ENCODE results near the gene TCF12.

The TCF12 gene

GRCh38 chr15:57320631-57321220 is 402.3 kb downstream of the TCF12 start:
- no peak for DNase-seq (ENCODE audit: low read depth in 2 of 2)

DNA sequence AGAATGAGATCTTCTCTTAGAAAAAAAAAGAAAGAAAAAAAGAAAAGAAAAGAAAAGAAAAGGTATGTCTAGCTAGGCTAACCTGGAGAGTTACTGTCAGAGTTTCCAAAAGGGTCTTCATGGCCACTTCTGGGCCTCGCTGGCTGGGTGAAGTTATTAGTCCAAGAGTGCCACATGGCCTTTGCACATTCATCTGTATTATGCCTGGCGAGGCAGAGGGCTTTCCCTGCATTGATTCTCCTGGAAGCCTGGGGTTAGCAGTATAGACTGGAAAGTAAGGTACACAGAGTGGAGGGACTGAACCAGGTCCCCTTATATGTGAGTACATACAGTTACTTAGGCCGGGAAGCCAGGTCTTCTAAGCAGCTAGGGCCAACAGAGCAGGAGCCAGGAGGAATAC is 403.0 kb downstream of the TCF12 start:
- DNase-seq (ENCODE audit: low read depth in 2 of 2), result no peak

DNA sequence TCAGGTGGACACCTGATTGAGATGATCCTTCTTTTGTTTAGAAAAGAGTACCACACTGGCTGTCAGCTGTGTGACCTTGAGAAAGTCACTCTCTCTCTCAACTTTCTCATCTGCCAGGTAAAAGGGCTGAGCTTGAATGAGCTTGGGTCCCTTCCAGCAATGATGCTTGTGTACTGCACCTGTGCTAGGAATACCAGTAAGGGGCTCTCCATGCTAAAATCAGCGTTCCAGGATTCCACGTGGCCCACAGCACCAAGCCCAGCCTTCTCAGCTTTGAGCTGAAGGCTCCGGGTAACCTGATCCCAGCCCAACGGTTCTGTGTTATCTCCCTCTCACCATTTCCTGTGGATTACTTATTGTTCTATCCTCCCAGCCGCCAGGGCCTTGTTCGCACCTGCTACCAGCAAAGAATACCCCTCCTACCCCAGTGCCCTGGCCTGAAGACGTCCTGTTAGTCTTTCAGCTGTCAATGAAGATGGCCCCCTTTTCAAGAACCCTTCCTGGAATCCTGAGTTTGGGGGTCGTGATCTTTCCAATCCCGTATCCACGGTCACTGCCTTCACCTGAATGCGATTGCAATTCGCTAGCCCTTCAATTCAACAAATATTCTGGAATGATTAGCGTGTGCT is 403.6 kb downstream of the TCF12 start:
- no peak for DNase-seq (ENCODE audit: low read depth in 2 of 2)

DNA sequence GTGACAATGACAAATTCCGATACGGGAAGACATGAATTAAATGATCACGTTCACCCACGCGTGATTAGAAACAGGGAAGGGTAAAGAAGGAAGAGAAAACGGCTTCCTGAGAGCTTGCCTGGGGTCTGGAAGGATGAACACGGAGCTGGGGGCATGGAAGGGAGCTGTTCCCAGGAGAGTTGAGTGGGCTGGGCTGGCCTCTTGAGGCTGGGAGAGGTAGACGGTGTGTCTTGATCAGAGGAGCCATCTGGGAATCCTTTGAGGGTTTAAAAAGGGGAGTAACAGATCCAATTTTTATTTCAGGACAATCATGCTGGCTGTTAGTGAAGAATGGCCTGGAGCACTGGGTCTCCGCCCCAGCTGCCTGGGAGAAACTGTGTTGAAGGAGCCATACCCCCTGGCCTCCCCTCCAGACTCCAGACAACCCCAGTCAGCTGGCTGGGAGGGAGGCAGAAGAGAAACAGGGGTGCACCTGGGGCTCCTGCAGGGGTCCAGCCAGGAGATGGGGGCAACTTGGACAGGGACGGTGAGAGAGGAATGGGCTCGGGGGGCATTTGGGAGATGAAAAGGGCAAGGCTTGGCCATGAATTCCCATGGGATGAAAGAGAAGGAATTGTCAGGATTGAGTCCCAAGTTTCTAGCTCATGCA is 404.3 kb downstream of the TCF12 start:
- no peak for DNase-seq (ENCODE audit: low read depth in 2 of 2)

GRCh38 chr15:57323299-57323805 is 404.9 kb downstream of the TCF12 start:
- DNase-seq (ENCODE audit: low read depth in 2 of 2), result no peak

DNA sequence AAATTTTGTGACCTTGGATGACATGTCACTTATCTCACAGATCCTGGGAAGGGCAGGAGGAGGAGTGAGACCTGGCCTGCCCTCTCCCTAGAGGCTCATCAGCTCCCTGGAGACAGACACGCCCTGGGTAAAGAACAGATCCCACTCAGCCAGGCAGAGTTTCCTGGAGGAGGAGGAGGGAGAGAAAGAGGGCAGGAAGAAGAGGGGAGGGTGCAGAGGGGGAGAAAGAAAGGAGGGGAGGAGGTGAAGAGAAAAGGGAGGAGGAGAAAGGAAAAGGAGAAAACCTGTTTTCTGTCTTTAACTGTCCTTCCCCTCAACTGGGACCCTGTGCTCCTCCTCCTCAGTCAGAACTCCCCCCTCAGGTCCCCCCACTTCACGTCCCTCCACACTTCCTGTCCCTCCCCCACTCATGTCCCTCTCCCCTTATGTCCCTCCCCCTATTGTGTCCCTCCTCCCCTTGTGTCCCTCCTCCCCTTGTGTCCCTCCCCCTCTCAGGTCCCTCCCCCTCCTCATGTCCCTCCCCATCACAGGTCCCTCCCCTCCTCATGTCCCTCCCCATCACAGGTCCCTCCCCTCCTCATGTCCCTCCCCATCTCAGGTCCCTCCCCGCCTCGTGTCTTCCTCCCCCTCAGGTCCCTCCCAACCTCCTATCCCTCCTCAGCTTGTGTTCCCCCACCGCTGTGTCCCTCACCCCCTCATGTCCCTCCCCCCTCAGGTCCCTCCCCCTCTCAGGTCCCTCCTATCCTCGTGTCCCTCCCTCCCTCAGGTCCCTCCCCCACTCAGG is 405.6 kb downstream of the TCF12 start:
- no peak for DNase-seq (ENCODE audit: low read depth in 2 of 2)

DNA sequence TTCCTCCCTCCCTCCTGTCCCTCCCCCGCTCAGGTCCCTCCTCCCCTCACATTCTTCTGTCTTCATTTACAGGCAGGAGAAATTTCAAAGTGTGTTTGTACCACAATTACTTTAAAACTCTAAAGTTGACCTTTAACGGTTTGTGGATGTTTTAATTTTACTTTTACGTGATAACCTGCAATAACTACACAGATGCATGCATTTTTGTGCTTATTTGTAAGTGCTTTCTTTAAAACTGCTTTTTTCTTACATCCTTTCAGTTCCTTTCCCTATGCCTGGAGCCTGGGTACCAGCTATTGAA is 406.1 kb downstream of the TCF12 start:
- DNase-seq (ENCODE audit: low read depth in 2 of 2), result no peak

DNA sequence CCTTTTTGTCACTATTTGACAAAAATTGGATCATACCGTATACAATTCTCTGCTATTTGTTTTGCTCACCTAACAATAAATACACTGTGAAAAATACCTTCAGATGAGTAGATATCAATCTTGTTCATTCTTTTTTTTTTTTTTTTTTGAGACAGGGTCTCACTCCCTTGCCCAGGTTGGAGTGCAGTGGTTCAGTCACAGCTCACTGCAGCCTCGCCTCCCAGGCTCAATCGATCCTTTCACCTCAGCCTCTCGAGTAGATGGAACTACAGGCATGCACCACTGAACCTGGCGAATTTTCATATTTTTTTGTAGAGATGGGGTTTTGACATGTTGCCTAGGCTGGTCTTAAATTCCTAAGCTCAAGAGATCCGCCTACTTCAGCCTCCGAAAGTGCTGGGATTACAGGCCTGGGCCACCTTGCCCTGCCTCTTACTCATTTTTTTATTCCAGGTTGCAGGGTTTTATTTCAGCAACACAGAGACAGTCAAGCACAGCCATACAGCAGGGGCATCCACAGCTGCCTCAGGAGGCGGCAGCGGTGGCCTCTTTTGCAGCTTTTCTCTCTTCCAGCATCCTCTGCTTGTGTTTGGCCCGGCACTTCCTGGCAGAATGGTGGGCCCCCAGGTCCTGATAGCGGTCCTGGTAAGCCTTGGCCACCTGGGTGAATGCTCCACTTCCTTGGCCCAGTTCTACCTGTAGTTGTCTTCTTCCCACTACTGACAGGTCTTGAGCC is 406.7 kb downstream of the TCF12 start:
- no peak for DNase-seq (ENCODE audit: low read depth in 2 of 2)

GRCh38 chr15:57326196-57326595 is 407.8 kb downstream of the TCF12 start:
- DNase-seq (ENCODE audit: low read depth in 2 of 2), result no peak

DNA sequence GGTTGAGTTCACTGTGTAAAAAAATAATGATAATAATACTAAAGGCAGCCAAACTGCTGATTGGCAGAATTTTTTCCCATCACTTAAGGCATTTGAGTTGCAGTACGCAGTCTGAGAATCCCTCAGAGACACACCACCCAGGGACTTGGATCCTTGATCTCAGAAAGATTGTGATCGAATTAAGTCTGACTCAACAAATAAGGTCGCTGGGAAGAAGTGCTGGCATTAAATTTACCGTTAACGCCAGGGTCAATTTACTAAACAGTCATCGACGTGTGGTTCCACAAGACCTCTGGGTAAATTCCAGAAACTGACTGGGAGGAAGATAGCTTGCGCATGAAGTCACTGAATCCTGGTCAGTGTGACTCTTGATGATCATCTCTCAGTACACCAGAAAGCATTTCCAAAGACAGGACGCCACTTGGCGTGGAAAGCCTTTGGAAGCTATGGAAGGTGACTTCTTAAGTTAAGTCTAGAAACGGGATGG is 409.6 kb downstream of the TCF12 start:
- no peak for DNase-seq (ENCODE audit: low read depth in 2 of 2)

GRCh38 chr15:57328479-57328878 is 410.0 kb downstream of the TCF12 start:
- no peak for DNase-seq (ENCODE audit: low read depth in 2 of 2)

- DNase-seq (ENCODE audit: low read depth in 2 of 2), result no peak
Observed at GRCh38 chr15:57328897-57329296, 410.5 kb downstream of the TCF12 start.

- DNase-seq (ENCODE audit: low read depth in 2 of 2), result no peak
Observed at GRCh38 chr15:57329582-57330367, 411.3 kb downstream of the TCF12 start.

DNA sequence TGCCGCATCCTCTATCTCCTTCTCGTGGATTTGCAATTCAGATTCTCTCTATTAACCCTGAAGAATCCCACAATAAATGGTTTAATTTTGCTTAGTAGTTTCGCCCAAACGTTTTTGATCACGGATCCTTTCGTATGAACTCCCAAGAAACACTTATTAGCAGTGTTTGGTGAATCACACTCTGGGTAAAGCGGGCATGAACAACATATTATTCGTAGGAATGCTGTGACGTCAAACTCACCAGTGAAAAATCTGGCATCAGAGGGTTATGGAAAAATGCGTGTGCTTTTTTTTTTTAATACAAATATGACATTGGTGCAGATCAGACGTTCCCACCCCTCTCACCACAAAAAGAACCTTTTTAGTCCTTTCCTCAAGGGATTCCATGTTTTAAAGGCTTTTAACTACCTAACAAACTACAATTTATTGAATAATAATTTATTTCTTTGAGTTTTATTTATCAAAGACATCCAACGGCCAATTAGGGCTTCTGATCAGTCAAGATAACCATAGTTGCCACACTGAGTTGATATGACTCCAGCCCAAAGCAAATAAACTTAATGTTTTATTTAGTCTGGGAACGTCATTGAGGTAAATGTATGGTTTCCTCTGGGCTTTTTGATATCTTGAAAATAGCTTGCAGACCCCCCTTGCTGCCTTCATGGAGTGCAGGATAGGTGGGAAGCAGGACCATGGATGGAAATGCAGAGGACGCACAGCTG is 412.3 kb downstream of the TCF12 start:
- DNase-seq (ENCODE audit: low read depth in 2 of 2), result no peak

DNA sequence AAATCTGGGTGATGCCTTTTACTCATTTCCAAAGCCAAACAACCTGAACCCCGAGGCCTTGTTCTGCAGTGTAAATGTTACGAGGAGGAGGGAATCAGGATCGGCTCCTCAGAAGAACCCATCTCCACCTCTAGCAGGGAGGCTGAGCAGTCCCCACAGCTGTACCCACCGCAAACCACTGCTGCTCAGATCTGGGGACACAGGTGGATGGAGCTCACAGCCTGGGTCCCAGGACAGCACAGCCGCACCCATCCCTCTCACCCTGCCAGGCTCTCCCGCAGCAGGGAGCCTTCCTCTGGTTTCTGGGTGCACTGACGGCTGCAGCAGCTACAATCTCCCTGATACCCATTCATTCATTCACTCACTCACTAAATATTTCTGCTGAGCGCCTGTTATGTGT is 413.9 kb downstream of the TCF12 start:
- no peak for DNase-seq (ENCODE audit: low read depth in 2 of 2)

DNA sequence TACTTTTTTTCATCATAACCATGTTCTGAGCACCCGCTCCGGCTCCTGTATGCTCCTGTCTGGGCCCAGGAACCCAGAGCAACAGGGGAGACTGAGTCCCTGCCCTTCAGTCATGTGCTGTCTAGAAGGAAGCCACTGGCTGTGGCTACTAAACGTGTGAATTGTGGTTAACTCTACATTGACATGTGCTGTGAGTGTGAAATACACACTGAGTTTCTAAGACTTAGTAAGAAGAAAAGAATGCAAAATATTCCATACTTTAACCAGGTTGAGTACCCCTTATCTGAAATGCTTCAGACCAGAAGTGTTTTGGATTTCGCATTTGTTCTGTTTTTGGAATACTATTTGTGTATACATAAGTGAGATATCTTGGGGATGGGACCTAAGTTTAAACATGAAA is 415.0 kb downstream of the TCF12 start:
- no peak for DNase-seq (ENCODE audit: low read depth in 2 of 2)

- no peak for DNase-seq (ENCODE audit: low read depth in 2 of 2)
Observed at GRCh38 chr15:57334257-57334656, 415.8 kb downstream of the TCF12 start.

DNA sequence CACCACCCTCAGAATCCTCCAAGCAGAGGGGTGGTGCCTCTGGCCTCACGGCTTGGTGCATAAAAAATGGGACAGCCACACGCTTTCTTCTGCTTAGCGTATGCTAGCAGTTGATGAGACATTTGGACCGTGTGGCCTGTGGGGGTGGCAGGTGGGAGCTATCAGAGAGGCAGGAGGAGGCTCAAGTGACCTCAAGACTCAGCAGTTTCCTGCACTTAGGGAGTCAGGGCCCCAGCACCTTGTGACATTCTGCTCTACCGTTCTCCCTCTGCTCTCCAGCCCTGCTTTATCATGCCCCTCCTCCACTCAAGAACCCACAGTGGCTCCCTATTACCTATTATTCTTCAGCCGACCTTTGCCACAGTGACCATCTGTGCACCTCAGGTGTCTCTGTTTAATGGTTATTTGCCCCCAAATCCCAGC is 416.9 kb downstream of the TCF12 start:
- no peak for DNase-seq (ENCODE audit: low read depth in 2 of 2)

- DNase-seq (ENCODE audit: low read depth in 2 of 2), result no peak
Observed at GRCh38 chr15:57335719-57336118, 417.3 kb downstream of the TCF12 start.

GRCh38 chr15:57337868-57338411 is 419.5 kb downstream of the TCF12 start:
- no peak for DNase-seq (ENCODE audit: low read depth in 2 of 2)
